HG03354 (cell line): ENCODE data around the gene CRISPLD2.

Source experiments
- ATAC-seq: cut with Tn5 transposase; IDR thresholded peaks from one replicate; pipeline ENCODE4 v1.9.1; 2021; ENCODE audit warnings: mild to moderate bottlenecking; ENCODE audit not compliant: unreplicated experiment, poor library complexity, severe bottlenecking

Gene CRISPLD2

DNA sequence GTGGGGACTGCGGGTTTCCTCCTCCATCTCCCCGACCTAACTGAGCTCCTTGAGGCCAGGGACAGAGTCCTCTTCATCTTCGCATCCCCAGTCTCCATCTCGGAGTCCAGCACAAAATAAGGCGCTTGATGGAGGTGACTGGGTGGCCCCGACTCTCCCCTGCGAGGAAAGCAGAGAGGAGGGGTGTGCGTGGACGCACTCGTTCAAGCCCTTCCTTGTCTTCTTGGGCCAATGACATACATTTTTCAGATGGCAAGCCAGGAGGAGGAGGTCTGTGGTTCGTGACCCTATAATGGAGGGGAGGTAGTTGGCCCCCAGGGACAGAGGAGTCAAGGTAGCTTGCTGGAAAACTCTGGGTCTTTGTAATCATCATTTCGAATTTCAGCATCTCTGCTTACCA lies 17.2 kb downstream of the CRISPLD2 start:
- ATAC-seq = no peak

DNA sequence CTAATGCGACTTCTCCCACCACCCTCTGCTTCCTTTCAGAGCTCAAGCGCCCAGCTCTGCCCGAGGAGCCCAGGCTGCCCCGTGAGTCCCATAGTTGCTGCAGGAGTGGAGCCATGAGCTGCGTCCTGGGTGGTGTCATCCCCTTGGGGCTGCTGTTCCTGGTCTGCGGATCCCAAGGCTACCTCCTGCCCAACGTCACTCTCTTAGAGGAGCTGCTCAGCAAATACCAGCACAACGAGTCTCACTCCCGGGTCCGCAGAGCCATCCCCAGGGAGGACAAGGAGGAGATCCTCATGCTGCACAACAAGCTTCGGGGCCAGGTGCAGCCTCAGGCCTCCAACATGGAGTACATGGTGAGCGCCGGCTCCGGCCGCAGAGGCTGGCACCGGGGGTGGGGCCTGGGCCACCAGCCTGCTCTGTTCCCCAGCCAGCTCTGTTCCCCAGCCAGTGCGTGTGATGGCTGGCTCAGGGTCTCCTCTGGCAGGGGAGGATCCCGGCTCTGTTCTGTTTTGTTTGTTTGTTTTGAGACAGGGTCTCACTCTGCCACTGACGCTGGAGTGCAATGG lies 18.7 kb downstream of the CRISPLD2 start:
- no peak for ATAC-seq

DNA sequence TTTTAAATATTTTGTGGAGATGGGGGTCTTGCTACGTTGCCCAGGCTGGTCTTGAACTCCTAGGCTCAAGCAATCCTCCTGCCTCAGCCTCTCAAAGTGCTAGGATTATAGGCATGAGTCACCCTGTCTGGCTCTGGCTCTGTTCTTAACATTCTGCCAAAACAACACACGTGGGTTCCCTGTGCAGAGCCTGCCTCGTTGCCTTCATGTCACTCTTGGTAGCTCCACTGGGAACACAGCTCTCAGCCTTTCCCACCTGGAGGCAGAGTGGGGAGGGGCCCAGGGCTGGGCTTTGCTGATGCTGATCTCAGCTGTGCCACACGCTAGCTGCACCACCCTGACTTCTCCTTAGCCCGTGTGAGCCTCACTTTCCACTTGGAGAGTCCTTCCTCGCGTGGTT lies 19.3 kb downstream of the CRISPLD2 start:
- ATAC-seq = no peak

DNA sequence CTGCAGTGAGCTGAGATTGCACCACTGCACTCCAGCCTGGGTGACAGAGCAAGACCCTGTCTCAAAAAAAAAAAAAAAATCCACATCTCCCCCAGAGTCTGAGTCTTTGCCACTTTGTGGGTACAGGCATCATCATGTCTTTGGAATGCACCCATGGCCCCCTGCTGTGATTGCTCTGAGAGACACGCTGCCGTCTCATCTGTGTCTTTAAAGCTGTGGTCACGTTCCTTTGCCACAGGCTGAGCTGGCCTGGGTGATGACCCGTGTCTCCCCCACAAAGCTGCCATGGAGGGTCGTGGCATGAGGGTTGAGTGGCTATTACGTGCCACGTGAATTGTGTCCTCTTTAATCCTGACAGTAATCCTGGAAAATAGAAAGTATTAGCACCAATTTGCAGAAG lies 20.2 kb downstream of the CRISPLD2 start:
- no peak for ATAC-seq

DNA sequence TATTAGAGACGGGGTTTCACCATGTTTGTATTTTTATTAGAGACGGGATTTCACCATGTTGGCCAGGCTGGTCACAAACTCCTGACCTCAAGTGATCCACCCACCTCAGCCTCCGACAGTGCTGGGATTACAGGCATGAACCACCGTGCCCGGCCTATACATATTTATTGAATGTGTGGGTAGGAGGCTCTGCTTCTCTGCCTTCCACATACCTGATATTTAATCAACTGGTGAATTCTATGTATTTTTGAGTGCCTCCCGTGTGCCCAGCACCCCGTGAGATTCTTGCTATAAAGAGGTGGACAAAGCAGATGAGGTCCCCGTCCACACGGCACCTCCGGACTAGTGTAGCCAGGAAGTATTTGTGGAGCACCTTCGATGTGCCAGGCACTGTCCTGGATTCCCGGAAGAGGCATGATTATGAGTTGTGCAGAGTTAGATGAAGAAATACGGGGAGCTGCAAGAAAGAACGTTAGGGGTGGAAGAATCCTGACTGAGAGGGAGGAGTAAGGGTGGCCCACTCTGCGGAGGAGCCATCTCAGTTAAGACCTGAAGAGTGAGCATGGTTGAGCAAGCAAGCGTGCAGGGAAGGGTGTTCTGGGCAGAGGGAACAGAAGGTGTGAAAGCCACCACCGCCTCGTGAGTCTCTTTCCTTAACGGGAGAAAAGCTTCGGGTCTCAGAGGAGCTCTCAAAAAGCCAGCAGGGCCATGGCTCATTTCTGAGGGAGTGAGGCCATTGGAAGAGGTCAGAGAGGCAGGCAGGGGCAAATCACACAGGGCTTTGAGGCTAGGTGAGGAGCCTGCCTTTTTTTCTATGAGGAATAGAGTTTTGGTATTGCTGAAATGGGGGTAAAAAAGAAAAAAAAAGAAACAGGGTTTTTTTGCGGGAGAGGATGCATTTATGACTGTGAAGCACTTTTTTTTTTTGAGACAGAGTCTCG lies 21.2 kb downstream of the CRISPLD2 start:
- no peak for ATAC-seq

DNA sequence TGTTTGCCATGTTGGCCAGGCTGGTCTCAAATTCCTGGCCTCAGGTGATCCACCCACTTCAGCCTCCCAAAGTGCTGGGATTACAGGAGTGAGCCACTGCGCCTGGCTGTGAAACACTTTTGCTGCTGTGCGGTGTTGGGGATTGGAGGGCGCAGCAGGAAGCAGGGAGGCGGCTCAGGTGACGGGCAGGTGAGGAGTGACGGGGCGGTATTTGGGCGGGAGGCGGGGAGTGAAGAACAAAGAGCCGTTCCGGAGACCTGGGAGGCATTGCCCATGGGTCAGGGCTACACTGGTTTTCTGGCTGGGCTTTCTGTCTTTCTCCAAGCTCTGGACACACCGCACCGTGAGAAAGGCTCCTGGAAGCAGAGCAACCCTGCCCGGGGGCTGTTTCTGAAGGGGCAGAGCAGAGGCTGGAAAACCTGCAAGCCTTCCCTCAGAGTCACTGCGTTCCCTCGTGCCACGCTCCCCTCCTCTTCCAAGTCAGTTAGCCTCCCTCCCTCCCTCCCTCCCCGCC lies 22.1 kb downstream of the CRISPLD2 start:
- no peak for ATAC-seq

DNA sequence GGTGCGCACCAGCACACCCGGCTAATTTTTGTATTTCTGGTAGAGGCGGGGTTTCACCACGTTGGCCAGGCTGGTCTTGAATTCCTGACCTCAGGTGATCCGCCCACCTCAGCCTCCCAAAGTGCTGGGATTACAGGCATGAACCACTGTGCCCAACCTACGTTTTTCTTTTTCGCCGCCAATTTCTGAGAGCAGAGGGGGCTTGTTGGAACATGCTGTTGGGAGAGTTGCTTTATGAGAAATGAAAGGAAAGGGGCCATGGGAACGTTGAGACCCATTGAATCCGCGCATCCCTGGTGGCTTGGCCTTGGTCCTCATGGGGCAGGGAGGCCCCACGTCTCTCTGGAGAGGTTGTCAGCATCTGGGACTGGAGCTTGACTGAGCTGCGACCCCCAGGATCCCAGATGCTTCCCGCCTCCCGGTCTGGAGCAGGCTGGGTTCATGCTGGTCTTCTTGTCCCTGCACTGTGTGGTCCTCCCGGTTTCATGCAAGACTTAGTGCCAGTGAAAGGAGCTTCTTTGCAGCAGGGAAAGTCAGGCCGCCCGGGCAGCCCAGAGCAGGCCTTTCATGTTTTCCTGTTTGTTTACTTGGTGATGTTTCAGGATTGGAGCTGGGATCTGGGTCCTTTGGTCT lies 22.8 kb downstream of the CRISPLD2 start:
- no peak for ATAC-seq

DNA sequence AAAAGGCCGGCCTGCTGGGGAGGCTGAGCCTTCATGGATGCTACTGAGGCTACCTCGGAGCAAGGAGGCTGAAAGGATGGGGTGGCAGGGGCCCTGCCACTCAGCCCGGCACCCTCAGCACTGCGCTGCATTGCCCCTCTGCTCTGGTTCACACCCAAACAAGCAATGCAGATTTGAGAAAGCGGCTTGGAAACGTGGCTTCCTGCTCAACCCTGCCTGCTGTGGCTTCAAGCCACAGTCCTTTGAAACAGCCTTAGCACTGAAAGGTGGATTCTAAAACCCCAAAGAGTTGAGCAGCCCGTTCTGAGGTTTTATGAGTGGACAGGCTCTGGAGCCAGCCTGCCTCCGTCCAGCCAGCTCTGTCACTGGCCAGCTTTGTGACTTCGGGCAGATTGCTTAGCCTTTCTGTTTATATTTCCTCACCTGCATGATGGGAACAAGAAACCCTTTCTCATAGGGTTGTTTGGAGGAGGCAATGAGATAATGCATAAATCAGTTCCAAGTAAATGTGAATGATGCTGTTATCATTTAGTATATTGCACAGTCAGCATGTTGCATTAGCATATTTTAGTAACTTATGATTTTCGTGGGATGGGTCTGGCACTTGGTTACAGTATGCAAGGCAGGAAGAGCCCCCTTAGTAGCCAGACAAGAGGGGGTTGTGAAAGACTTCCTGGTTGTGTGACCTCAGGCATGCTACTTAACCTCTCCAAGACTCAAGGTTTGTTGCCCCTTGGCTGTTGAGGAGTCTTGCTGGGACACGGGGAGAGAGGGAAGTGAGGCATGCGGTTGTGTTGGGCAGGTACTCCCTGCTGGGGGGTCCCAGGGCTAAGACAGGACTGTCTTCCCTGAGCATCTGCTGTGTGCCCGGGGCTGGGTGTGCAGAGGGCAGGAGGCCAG lies 23.6 kb downstream of the CRISPLD2 start:
- no peak for ATAC-seq

DNA sequence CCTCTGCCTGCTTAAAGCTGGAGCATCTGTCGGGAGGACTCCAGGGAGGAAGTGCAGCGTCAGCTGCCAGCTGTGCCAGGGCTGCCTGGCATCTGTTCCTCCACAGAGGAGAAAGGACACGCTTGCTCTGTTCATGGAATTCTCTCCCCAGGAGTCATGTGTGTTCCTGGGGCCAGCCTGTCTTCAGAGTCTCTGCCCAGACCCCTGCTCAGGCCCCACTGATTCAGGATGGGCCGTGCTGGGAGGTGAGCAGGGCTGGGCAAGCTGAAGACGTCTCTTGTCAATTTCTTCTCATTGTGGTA lies 24.2 kb downstream of the CRISPLD2 start:
- ATAC-seq = no peak

DNA sequence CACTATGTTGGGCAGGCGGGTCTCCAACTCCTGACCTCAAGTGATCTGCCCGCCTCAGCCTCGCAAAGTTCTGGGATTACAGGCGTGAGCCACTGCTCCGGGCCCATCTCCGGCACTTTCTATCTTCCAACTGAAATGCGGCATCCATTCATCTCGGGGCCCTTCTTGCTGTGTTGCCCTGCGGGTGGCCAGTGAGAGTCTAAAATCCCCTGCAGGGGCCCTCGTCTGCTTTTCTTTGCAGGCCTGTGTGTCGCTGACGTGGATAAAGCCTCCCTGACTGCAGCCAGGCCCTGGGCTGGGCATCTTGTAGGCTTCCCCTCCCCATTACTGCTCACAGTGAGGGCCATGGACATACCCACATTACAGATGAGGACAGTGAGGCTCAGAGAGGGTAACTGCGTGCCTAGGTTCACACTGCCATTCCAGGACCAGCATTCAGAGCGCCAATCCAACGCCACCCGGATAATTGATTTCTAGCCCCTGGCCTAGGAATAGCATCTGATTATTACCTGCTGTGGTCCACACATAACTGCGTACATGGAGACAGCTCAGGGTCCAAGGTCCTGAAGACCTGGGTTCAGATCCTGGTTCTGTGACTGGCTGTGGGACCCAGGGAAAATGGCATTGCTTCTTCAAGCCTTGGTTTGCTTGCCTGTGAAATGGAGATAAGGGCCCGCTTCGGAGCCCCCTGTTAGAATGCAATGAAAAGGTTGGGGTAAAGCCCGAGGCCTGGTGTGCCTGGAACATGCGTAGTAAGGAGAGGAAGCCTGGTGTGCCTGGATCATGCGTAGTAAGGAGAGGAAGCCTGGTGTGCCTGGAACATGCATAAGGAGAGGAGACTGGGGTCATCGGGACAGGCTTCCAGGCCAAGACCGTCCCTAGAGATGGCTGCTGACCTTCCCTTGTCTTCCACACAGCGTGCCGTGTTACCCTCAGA lies 25.0 kb downstream of the CRISPLD2 start:
- no peak for ATAC-seq

DNA sequence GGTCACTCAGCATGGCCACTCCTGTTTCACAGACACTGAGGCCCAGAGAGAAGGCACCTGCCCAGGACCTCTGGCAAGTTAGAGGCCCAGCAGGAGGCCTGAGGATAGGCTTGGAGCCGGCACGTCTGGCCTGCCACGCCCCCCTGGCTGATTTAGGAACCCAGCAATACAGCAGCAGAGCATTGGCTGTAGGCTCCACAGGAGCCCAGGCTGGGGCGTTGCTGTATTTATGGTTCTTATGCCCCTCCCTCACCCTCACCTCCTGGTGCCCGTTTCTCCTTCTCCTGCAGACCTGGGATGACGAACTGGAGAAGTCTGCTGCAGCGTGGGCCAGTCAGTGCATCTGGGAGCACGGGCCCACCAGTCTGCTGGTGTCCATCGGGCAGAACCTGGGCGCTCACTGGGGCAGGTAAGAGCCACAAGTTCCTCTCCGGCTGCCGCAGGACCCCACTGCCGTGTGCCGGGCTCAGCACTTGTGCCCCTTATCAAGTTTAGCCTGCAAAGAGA lies 25.8 kb downstream of the CRISPLD2 start:
- ATAC-seq = no peak

DNA sequence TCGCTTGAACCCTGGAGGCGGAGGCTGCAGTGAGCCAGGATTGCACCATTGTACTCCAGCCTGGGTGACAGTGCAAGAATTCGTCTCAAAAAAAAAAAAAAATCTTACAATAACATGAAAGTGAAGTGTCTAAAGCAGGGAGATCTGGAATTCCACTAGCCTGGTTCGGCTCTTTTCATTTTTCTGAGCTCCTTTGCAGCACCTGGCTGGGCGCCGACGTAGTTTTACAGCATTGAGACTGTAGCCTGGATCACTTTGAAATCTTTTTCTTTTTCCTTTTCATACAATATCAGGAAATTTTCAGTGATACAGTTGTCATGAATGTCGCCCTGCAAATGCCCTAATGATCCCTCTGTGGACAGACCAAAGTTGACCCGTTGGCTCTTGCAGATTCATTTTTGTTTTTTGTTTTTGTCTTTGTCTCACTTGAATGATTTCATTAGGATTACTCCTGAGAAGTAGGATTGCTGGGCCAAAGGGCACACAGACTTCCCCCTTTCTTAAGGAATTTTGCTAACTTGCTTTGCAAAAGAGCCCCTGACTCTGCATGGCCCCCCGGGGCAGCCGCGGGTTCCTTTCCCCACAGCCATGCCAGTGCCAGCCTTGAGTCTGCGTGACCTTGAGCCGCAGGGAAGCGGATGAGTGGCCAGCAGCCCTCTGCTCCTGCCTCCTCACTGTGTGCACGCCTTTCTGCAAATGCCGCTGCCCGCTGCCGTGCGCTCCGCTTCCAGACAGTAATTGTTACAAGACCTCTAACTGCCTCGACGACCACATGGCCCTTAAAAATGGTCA lies 28.0 kb downstream of the CRISPLD2 start:
- no peak for ATAC-seq

DNA sequence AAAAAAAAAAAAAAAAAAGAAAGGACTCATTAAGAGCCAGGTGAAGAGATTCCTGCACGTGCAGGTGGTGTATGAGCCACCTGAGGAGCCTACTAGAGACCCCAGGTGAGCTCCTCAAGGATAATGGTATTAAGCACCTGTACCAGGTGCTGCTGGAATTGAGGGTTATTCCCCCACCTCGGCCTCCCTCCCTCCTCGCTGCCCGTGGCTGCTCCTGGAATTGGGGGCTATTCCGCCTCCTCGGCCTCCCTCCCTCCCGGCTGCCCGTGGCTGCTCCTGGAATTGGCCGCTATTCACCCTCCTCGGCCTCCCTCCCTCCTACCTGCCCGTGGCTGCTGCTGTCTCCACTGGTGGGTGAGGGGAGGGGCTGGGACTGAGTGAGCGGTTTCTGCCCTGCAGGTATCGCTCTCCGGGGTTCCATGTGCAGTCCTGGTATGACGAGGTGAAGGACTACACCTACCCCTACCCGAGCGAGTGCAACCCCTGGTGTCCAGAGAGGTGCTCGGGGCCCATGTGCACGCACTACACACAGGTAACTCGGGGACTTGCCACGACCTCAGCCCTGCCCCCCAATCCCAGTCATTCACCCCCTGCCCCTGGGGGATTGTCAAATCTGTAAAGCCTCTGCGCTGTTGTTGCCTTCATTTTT lies 29.3 kb downstream of the CRISPLD2 start:
- ATAC-seq = no peak

DNA sequence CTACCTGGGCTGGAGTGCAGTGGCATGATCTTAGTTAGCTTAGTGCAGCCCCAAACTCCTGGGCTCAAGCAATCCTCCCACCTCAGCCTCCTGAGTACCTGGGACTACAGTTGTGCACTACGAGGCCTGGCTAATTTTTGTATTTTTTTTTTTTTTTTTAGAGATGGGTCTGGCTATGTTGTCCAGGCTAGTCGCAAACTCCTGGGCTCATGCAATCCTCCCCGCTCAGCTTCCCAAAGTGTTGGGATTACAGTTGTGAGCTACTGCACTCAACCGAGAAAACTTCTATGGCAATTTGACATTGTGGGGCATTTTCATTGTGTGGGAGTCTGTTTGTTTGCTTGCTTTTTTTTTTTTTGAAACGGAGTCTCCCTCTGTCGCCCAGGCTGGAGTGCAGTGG lies 30.0 kb downstream of the CRISPLD2 start:
- ATAC-seq = no peak

DNA sequence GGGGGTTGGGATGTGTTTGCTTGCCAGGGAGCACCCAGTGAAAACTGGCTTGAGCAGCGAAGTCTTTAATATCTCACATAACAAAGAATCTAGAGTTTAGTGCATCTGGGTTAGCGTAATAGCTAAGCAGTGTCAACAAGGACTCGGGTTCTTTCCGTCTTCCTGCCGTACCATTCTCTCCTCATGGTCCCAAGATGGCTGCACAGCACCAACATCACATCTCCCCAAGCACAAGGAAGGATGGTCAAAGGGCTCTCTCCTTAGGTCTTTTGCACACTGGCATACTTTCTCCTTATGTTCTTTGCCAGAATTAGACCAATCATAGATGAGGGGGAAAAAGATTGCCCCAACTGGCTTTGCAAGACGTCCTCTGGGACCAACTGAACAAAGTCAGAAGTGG lies 30.9 kb downstream of the CRISPLD2 start:
- no peak for ATAC-seq

DNA sequence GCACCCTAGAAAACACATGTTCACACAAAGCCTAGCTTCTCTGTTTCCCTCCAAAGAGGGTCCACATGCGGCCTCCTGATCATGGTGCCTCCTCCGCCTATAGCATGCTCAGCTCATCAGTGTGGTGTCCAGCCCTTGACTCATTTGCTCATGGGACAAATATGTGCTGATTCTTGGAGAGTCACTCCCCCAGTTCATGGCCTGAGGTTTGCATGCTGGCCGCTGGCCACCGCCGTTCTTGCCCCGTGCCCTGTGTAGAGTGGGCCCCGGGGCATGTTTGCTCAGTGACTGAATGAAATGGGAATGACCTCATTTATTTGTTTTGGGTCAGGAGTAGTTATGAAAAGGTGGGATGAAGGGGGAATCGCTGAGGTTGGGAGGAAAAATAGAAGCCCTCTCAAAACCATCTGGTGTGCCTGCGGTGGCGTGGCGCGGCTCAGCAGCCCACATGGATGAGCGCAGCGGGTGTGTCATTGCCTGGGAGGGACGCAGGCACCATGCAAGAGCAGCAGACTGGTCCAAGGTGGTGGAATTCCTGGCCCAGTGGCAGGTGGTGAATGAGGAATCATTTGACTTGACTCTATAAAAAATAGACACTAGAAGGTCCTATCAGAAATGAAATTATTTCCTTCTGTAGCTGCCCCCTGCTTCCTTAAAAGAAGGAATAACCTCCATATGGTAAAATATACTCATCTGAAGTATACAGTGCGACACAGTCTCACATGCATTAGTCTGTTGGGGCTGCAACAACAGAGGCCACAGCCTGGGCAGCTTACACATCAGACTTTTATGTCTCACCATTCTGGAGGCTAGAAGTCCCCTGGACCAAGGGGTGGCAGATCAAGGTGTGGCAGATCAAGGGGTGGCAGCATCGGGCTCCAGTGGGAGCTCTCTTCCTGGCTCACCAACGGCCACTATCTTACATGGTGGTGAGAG lies 31.7 kb downstream of the CRISPLD2 start:
- ATAC-seq = no peak
